ENCODE results near the gene ANO2.
"Not testable (repeated sequence)": the region's sequence is repeated elsewhere in the genome, so short reads cannot be mapped to it uniquely, and the experiment has no call there.

ANO2 gene

DNA sequence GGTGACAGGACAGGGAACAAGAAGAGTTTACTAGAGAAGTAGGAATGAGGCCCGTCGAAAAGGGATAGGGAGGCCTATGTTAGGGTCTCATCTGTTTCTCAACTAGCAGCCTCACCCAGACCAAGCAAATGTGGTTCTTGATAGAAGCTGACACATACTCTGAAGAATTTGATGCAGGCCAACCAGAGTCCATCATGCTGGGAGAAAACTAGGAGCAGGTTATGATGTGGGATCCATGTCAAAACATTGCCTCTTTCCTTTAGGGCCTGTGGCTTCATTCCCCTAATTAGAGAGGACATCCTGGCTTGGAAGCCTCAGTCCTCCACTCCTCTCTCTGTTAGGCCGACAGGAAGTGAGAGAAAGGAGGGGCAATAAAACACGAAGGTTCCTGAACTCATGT is 390.3 kb downstream of the ANO2 start:
- Histone ChIP-seq H3K36me3 (ENCODE audit: insufficient read depth, low read length) (no peaks in the 10 kb centered on the region), H3K27ac (ENCODE audit: low read depth, low read length) (no peak overlapping the region), H3K27me3 (ENCODE audit: insufficient read depth, low read length) (no peaks in the 10 kb centered on the region), H3K4me1 (ENCODE audit: control insufficient read depth, insufficient read depth, low read length, unreplicated experiment) (no peaks in the 10 kb centered on the region), H2AFZ (ENCODE audit: low read length, unreplicated experiment) (no peak overlapping the region), H3K79me2 (ENCODE audit: control insufficient read depth, insufficient read depth, low read length, unreplicated experiment) (no peaks in the 10 kb centered on the region), H3K4me3 (ENCODE audit: low read depth, low read length) (no peak overlapping the region)

DNA sequence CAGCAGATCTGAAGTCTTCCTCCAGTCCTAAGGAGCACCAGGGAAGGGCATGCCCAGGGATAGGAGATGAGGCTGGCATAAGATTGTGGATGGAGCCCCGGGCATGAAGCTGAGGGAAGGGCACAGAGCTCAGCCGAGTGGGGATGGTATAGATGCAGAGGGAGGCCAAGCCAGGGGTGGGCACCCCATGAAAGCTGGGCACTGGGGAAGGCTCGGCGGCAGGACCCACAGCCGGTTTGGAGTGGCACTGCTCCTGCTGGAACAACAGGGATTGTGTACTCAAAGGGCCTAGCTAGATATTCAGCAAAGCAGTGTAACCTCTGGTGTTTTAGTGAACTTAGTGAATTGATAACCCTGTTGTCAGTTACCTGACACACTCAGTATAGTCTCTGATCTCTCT is 396.0 kb downstream of the ANO2 start:
- no peaks in the 10 kb centered on the region for H3K79me2 ChIP-seq (ENCODE audit: control insufficient read depth, insufficient read depth, low read length, unreplicated experiment)
- H3K27me3 ChIP-seq (ENCODE audit: insufficient read depth, low read length) = no peaks in the 10 kb centered on the region
- H3K4me1 ChIP-seq (ENCODE audit: control insufficient read depth, insufficient read depth, low read length, unreplicated experiment) = no peaks in the 10 kb centered on the region
- no peak overlapping the region for H3K27ac ChIP-seq (ENCODE audit: low read depth, low read length)
- H3K36me3 ChIP-seq (ENCODE audit: insufficient read depth, low read length) = no peaks in the 10 kb centered on the region
- no peak overlapping the region for H2AFZ ChIP-seq (ENCODE audit: low read length, unreplicated experiment)
- H3K4me3 ChIP-seq (ENCODE audit: low read depth, low read length) = no peak overlapping the region

DNA sequence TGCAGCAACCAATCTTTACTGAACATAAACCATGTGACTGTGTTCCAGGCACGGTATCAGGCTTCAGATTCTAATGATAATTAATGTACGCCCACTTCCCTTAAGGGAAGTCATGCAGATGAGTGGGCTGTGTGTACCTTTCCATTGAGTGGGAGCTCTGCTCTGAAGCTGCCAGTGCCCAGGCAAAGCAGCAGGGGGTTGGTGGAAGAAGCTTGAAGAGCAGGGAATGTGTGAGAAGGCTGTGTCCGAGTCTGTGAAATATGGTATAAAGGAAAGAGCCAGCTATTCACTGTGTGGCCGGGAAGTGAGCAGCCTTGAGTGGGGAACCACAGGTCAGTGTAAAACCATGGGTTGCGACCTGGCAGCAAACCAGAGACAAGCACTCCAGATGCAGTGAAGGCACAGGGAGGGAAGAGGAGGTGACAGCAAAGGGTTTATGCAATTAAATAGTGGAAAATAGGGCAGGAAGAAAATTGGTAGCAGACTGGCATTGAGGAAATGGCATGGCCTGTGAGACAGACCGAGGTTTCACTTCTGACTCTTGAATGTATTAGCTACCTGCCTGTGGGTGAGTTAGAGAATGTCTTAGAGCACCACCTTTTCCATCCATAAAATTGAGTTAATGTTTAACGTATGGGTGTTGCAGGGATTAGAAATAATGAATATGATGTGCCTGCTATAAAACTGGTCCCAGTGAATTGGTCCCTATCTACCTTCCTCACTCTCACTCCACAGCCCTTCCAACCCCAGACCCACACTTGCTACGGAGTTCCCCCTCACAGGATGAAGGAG is 396.7 kb downstream of the ANO2 start:
- H3K27me3 ChIP-seq (ENCODE audit: insufficient read depth, low read length) = no peaks in the 10 kb centered on the region
- H3K4me1 ChIP-seq (ENCODE audit: control insufficient read depth, insufficient read depth, low read length, unreplicated experiment) = no peaks in the 10 kb centered on the region
- H2AFZ ChIP-seq (ENCODE audit: low read length, unreplicated experiment) = no peak overlapping the region
- H3K4me3 ChIP-seq (ENCODE audit: low read depth, low read length) = no peak overlapping the region
- no peaks in the 10 kb centered on the region for H3K36me3 ChIP-seq (ENCODE audit: insufficient read depth, low read length)
- H3K79me2 ChIP-seq (ENCODE audit: control insufficient read depth, insufficient read depth, low read length, unreplicated experiment) = no peaks in the 10 kb centered on the region
- no peak overlapping the region for H3K27ac ChIP-seq (ENCODE audit: low read depth, low read length)

DNA sequence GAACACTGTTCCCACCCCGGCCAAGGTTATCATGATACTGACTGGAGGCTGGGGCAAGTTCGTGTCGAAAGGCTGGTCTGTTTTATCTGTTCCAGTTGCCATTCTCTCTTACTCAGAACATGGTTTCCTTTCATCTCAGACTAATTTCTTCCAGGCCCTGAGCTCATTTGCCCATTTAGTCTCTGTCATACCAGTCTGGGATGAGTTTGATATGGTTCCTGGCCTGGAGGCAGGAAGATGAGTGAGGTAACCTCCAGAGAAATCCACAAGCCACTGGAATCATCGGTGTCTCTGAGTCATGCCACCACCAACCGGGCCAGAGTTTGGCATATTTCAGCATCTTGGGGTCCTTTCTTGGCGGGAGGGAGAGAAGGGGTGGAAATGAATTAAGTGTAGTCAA is 398.4 kb downstream of the ANO2 start:
- Histone ChIP-seq H2AFZ (ENCODE audit: low read length, unreplicated experiment) (no peak overlapping the region), H3K27me3 (ENCODE audit: insufficient read depth, low read length) (no peaks in the 10 kb centered on the region), H3K4me3 (ENCODE audit: low read depth, low read length) (no peak overlapping the region), H3K79me2 (ENCODE audit: control insufficient read depth, insufficient read depth, low read length, unreplicated experiment) (no peaks in the 10 kb centered on the region), H3K4me1 (ENCODE audit: control insufficient read depth, insufficient read depth, low read length, unreplicated experiment) (no peaks in the 10 kb centered on the region), H3K36me3 (ENCODE audit: insufficient read depth, low read length) (no peaks in the 10 kb centered on the region), H3K27ac (ENCODE audit: low read depth, low read length) (no peak overlapping the region)

DNA sequence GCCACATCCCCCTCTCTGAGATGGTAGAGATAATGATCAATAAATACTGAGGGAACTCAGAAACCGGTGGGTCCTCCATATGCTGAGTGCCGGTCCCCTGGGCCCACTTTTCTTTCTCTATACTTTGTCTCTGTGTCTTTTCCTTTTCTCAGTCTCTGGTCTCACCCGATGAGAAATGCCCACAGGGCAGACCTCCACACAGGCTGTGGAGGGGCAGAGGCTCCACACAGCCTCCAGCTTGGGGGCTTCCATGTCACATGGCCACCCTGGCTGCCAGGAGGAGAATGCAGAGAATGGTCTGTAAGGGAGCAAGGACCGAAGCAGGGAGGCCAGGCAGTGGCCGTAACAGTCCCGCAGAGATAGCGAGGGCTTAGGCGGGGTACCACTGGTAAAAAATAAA is 407.3 kb downstream of the ANO2 start:
- Histone ChIP-seq H3K27ac (ENCODE audit: low read depth, low read length) (no peak overlapping the region), H3K27me3 (ENCODE audit: insufficient read depth, low read length) (no peaks in the 10 kb centered on the region), H3K79me2 (ENCODE audit: control insufficient read depth, insufficient read depth, low read length, unreplicated experiment) (no peaks in the 10 kb centered on the region), H3K4me3 (ENCODE audit: low read depth, low read length) (no peak overlapping the region), H3K36me3 (ENCODE audit: insufficient read depth, low read length) (no peaks in the 10 kb centered on the region), H2AFZ (ENCODE audit: low read length, unreplicated experiment) (no peak overlapping the region), H3K4me1 (ENCODE audit: control insufficient read depth, insufficient read depth, low read length, unreplicated experiment) (no peaks in the 10 kb centered on the region)

DNA sequence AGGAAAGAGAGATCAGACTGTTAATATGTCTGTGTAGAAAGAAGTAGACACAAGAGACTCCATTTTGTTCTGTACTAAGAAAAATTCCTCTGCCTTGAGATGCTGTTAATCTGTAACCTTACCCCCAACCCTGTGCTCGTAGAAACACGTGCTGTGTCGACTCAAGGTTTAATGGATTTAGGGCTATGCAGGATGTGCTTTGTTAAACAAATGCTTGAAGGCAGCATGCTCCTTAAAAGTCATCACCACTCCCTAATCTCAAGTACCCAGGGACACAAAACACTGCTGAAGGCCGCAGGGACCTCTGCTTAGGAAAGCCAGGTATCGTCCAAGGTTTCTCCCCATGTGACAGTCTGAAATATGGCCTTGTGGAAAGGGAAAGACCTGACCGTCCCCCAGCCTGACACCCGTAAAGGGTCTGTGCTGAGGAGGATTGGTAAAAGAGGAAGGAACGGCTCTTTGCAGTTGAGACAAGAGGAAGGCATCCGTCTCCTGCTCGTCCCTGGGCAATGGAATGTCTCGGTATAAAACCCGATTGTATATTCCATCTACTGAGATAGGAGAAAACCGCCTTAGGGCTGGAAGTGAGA is 407.9 kb downstream of the ANO2 start:
- not testable (repeated sequence) for H3K4me3 ChIP-seq (ENCODE audit: low read depth, low read length); H3K27ac ChIP-seq (ENCODE audit: low read depth, low read length); H3K27me3 ChIP-seq (ENCODE audit: insufficient read depth, low read length); H3K4me1 ChIP-seq (ENCODE audit: control insufficient read depth, insufficient read depth, low read length, unreplicated experiment); H3K36me3 ChIP-seq (ENCODE audit: insufficient read depth, low read length); H3K79me2 ChIP-seq (ENCODE audit: control insufficient read depth, insufficient read depth, low read length, unreplicated experiment); H2AFZ ChIP-seq (ENCODE audit: low read length, unreplicated experiment)

DNA sequence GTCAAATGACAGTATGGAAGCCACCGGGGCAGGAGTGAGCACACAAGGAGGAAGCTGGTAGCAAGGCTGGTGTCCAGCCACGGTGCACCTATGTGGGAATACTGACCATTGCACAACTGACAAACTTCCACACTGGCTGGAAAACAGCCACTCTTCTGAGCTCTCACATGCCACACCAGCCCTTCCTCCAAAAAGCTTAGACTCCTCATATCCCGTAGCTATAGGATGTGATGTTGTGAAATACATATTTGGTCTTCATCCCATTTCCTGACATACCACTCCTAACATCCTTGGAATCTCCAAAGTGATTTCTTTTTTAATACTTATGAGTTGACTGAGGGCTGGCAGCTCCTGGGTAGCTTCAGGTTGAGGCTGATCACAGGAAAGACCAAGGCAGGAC is 409.5 kb downstream of the ANO2 start:
- Histone ChIP-seq H3K4me3 (ENCODE audit: low read depth, low read length) (no peak overlapping the region), H3K27me3 (ENCODE audit: insufficient read depth, low read length) (no peaks in the 10 kb centered on the region), H3K79me2 (ENCODE audit: control insufficient read depth, insufficient read depth, low read length, unreplicated experiment) (no peaks in the 10 kb centered on the region), H3K27ac (ENCODE audit: low read depth, low read length) (no peak overlapping the region), H2AFZ (ENCODE audit: low read length, unreplicated experiment) (no peak overlapping the region), H3K4me1 (ENCODE audit: control insufficient read depth, insufficient read depth, low read length, unreplicated experiment) (no peaks in the 10 kb centered on the region), H3K36me3 (ENCODE audit: insufficient read depth, low read length) (no peaks in the 10 kb centered on the region)

DNA sequence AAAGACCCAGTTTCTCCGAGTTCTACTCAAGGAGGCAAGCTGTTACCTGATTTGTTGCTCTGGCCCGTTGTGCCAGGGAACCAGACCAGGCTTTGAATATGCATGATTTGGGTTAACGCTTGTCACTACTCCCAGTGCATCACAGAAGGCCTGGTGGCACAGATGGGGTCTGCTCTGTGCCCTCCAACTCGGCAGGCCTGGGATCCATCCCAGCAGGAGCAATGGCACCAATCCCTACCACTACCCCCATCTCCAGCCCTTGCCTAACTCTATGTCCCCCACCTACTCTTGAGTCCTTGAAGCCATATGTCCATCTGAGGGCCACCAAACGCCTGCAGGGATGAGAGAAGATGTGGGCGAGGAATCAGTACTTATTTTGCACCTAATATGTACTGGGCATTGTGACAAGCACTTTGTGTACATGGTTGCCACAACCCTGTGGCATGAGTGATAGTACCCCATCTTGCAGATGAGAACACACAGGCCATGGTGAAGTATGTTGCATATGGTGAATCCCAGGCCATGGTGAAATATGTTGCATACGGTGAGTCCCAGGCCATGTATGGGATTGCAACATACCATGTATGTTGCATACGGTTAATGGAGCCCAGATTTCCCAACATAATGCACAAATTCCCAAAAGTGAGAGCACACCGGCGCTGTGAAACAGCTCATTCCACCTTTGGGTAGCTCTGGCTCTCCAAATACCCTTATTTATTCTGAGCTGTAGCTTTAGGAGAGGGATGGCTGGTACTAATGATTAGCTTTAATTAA is 410.4 kb downstream of the ANO2 start:
- Histone ChIP-seq H3K4me3 (ENCODE audit: low read depth, low read length) (no peak overlapping the region), H3K79me2 (ENCODE audit: control insufficient read depth, insufficient read depth, low read length, unreplicated experiment) (no peaks in the 10 kb centered on the region), H2AFZ (ENCODE audit: low read length, unreplicated experiment) (no peak overlapping the region), H3K4me1 (ENCODE audit: control insufficient read depth, insufficient read depth, low read length, unreplicated experiment) (no peaks in the 10 kb centered on the region), H3K27ac (ENCODE audit: low read depth, low read length) (no peak overlapping the region), H3K27me3 (ENCODE audit: insufficient read depth, low read length) (no peaks in the 10 kb centered on the region), H3K36me3 (ENCODE audit: insufficient read depth, low read length) (no peaks in the 10 kb centered on the region)

DNA sequence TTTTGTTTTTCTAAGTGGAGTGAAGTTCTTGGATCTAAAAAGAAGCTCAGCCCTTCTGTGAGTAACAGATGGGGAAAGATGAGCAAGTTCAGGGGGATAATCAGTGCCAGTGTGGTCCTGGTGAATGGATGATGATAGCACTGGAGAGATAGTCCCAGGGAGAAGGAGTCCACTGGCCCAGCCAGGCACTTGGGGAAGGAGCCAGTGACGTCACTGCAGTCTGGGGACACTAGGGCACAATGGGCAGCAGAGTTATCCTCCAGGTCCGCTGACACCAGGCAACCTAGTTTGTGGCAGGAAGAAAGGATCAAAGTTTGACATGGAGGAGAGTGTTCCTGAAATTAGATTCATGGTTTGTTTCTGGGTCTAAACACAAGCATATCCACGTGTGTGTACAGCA is 411.7 kb downstream of the ANO2 start:
- no peaks in the 10 kb centered on the region for H3K36me3 ChIP-seq (ENCODE audit: insufficient read depth, low read length)
- H3K79me2 ChIP-seq (ENCODE audit: control insufficient read depth, insufficient read depth, low read length, unreplicated experiment) = no peaks in the 10 kb centered on the region
- no peak overlapping the region for H2AFZ ChIP-seq (ENCODE audit: low read length, unreplicated experiment)
- H3K4me3 ChIP-seq (ENCODE audit: low read depth, low read length) = no peak overlapping the region
- H3K27me3 ChIP-seq (ENCODE audit: insufficient read depth, low read length) = no peaks in the 10 kb centered on the region
- no peak overlapping the region for H3K27ac ChIP-seq (ENCODE audit: low read depth, low read length)
- no peaks in the 10 kb centered on the region for H3K4me1 ChIP-seq (ENCODE audit: control insufficient read depth, insufficient read depth, low read length, unreplicated experiment)

DNA sequence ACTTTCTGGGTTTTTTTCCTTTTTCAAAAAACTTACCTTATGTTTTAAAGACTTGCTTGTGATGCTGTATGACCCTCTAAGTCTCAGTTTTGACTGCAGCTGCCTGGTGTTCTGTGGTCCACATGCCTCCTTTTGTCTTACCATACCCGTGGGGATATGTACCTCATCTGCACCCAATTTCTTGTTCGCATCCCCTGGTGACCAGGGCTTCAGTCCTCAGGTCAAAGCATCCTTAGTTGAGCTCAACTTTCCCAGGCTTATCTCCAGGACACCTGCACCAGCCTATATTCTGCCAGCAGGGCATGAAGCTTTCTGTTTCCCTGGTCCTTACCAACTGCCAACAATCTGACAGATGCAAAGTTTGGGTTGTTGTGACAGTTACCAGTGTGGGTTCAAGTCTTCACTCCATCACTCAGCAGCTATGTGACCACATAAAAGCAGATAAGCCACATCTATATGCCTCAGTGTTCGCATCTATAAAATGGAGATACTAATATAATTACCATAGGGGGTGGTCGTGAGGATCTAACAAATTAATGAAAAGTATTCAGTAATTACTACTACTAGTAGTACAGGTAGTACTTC is 419.2 kb downstream of the ANO2 start:
- Histone ChIP-seq H3K27ac (ENCODE audit: low read depth, low read length) (no peak overlapping the region), H3K4me1 (ENCODE audit: control insufficient read depth, insufficient read depth, low read length, unreplicated experiment) (no peaks in the 10 kb centered on the region), H2AFZ (ENCODE audit: low read length, unreplicated experiment) (no peak overlapping the region), H3K79me2 (ENCODE audit: control insufficient read depth, insufficient read depth, low read length, unreplicated experiment) (no peaks in the 10 kb centered on the region), H3K27me3 (ENCODE audit: insufficient read depth, low read length) (no peaks in the 10 kb centered on the region), H3K36me3 (ENCODE audit: insufficient read depth, low read length) (no peaks in the 10 kb centered on the region), H3K4me3 (ENCODE audit: low read depth, low read length) (no peak overlapping the region)
